ENCODE data around the gene TLR8.

TLR8 gene

DNA sequence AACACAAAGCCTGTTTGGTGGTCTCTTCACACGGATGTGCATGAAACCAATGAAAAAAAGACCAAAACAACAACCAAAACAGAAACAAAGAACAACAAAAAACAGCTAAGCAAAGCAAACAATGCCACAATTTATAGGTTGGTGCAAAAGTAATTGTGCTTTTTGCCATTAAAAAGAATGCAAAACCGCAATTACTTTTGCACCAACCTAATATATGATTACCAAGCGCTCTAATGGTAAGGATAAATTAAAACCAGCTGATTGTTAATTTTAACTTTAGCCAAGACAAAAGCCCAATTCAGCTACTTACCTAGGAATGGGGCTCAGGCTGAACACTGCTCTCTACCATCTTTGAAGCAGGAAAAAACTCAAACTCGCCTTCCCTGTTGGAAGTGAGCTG is 39.1 kb downstream of the TLR8 start:
- no peaks in the 10 kb centered on the region for H4K20me1 ChIP-seq (ENCODE audit: insufficient read depth)
- H3K36me3 ChIP-seq (ENCODE audit: insufficient read depth), result no peaks in the 10 kb centered on the region
- peaks cover 38% of the 10 kb centered on the region for H3K4me1 ChIP-seq (ENCODE audit: low read depth, poor library complexity, severe bottlenecking)
- no peaks in the 10 kb centered on the region for H3K27me3 ChIP-seq (ENCODE audit: insufficient read depth, low read depth)
- no peak overlapping the region for H3K4me2 ChIP-seq
- no peak overlapping the region for H3K4me3 ChIP-seq (IDR thresholded peaks at IDR 0.05; ENCODE audit: insufficient read depth, low read depth, low read length)
- no peaks in the 10 kb centered on the region for H3K79me2 ChIP-seq (ENCODE audit: insufficient read depth, low read depth)
- no peak overlapping the region for H2AFZ ChIP-seq (ENCODE audit: low read depth)
- TF ChIP-seq, protein P1, sequence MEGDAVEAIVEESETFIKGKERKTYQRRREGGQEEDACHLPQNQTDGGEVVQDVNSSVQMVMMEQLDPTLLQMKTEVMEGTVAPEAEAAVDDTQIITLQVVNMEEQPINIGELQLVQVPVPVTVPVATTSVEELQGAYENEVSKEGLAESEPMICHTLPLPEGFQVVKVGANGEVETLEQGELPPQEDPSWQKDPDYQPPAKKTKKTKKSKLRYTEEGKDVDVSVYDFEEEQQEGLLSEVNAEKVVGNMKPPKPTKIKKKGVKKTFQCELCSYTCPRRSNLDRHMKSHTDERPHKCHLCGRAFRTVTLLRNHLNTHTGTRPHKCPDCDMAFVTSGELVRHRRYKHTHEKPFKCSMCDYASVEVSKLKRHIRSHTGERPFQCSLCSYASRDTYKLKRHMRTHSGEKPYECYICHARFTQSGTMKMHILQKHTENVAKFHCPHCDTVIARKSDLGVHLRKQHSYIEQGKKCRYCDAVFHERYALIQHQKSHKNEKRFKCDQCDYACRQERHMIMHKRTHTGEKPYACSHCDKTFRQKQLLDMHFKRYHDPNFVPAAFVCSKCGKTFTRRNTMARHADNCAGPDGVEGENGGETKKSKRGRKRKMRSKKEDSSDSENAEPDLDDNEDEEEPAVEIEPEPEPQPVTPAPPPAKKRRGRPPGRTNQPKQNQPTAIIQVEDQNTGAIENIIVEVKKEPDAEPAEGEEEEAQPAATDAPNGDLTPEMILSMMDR (conservative IDR thresholded peaks at IDR 0.05; ENCODE audit: low read depth, low read length), result no peak
- no peak overlapping the region for H3K9ac ChIP-seq
- H3K27ac ChIP-seq, result no peak overlapping the region

DNA sequence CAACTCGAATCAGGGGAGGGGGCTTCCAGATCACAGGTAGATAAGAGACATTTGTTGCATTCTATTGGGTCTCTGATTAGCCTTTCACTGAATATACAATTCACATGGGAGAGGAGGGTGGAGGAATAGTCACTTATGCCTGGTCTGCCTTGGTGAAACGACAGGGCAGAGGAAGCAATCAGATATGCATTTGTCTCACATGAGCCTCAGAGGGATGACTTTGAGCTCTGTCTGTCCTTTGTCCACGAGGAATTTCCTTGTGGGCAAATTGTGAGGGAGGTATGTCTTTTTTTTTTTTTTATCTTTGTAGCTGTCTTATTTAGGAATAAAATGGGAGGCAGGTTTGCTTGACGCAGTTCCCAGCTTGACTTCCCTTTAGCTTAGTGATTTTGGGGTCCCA is 40.0 kb downstream of the TLR8 start:
- Histone ChIP-seq H3K27me3 (ENCODE audit: insufficient read depth, low read depth) (no peaks in the 10 kb centered on the region), H3K4me1 (ENCODE audit: low read depth, poor library complexity, severe bottlenecking) (peaks cover 45% of the 10 kb centered on the region), H3K4me2 (no peak overlapping the region), H4K20me1 (ENCODE audit: insufficient read depth) (no peaks in the 10 kb centered on the region), H3K27ac (no peak overlapping the region), H3K79me2 (ENCODE audit: insufficient read depth, low read depth) (no peaks in the 10 kb centered on the region), H3K36me3 (ENCODE audit: insufficient read depth) (no peaks in the 10 kb centered on the region), H2AFZ (ENCODE audit: low read depth) (no peak overlapping the region), H3K9ac (no peak overlapping the region), H3K4me3 (IDR thresholded peaks at IDR 0.05; ENCODE audit: insufficient read depth, low read depth, low read length) (no peak overlapping the region)
- TF ChIP-seq, protein P1 (conservative IDR thresholded peaks at IDR 0.05; ENCODE audit: low read depth, low read length), result no peak

DNA sequence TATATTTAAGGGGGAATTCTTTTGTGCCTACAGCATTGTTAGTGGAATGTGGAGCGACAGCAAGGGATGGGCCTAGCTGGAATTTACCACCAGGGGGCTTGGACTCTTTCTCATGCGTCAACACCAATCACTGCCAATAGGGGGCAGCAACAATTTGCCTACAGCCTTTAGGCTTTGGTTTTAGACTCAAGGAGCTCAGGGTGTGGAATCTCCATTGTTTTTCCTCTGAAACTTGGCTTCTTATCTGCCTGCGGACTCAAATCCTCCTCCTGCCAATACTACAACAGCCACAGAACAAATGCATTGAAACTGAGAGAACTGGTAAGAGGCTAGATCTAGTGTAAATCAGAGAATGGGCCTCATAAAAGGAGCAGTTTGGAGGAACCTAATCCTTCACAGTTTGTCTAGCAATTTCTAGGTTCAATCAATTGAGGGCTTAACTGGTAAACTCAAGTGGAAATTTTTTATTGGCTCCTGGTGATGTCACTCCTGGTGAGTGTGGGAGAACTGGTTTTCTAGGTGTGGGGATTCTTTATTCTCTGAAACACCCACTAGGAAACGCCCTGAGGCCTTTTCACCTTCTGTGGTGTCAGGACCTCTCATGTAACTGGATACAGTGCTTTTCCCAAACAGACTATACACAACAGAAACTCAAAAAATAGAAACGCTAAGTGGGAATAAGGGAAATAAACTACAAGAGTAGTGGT is 40.6 kb downstream of the TLR8 start:
- TF ChIP-seq, protein P1 (conservative IDR thresholded peaks at IDR 0.05; ENCODE audit: low read depth, low read length), result peak; percentile 92
- Histone ChIP-seq H3K27me3 (ENCODE audit: insufficient read depth, low read depth) (no peaks in the 10 kb centered on the region), H3K79me2 (ENCODE audit: insufficient read depth, low read depth) (no peaks in the 10 kb centered on the region), H4K20me1 (ENCODE audit: insufficient read depth) (no peaks in the 10 kb centered on the region), H3K9ac (no peak overlapping the region; the same call in 1 of the 2 replicates), H3K4me3 (IDR thresholded peaks at IDR 0.05; ENCODE audit: insufficient read depth, low read depth, low read length) (no peak overlapping the region), H2AFZ (ENCODE audit: low read depth) (peak overlapping the region; percentile 81; the same call in 1 of the 2 replicates), H3K4me1 (ENCODE audit: low read depth, poor library complexity, severe bottlenecking) (peaks cover 45% of the 10 kb centered on the region), H3K4me2 (peak overlapping the region; percentile 54), H3K36me3 (ENCODE audit: insufficient read depth) (no peaks in the 10 kb centered on the region), H3K27ac (peak overlapping the region; percentile 66)

DNA sequence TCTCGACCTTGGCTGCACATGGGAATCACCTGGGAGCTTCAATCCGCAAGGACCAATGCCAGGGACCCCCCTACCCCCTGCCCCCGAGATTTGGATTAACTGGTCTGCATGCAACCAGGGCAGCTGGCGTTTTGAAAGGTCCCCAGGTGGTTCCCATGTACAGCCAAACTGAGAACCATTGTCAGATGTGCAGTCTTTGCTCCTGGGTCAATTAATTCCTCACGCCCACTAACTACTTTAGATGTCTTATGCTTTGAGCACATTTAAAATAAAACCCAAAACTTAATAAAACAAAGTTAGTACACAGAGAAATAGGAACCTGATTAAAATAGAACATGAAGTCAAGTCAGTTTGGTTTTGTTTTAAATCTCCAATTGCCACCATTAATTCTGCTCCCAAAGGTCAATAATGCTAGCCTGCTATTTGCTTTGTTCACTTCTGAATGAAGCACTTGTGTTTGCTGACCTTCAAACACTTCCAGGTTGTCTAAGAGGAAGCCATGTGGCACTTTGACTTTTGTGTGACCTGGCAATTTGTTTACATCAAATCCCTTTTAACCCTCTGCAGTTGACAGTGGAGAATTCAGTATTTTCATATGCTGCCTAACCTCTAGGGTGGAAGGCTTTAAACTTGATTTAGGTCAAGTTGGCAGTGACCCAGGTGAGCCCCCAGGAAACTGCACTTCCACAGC is 41.3 kb downstream of the TLR8 start:
- no peaks in the 10 kb centered on the region for H3K79me2 ChIP-seq (ENCODE audit: insufficient read depth, low read depth)
- no peaks in the 10 kb centered on the region for H3K36me3 ChIP-seq (ENCODE audit: insufficient read depth)
- peaks cover 45% of the 10 kb centered on the region for H3K4me1 ChIP-seq (ENCODE audit: low read depth, poor library complexity, severe bottlenecking)
- H3K4me3 ChIP-seq (IDR thresholded peaks at IDR 0.05; ENCODE audit: insufficient read depth, low read depth, low read length), result no peak overlapping the region
- H3K27ac ChIP-seq, result peak overlapping the region; percentile 66; the same call in 1 of the 2 replicates
- no peaks in the 10 kb centered on the region for H4K20me1 ChIP-seq (ENCODE audit: insufficient read depth)
- TF ChIP-seq, protein P1 (conservative IDR thresholded peaks at IDR 0.05; ENCODE audit: low read depth, low read length), result no peak
- H3K27me3 ChIP-seq (ENCODE audit: insufficient read depth, low read depth), result no peaks in the 10 kb centered on the region
- no peak overlapping the region for H3K9ac ChIP-seq
- peak overlapping the region; percentile 54; the same call in 1 of the 2 replicates for H3K4me2 ChIP-seq
- peak overlapping the region; percentile 81; the same call in 1 of the 2 replicates for H2AFZ ChIP-seq (ENCODE audit: low read depth)
